Muscle of back (tissue), 11 donors: Measurements from ENCODE around the gene YWHAQ. TPM values are rescaled to one million over a fixed set of nuclear protein-coding genes. Genes with fewer than 3 reads are reported as not detected.
A peak's percentile ranks its signal among the peaks of the same experiment; 100 is the strongest.
"Not testable (repeated sequence)": the region's sequence is repeated elsewhere in the genome, so short reads cannot be mapped to it uniquely, and the experiment has no call there.

Experiments used
- DNase-seq, 3 donors: peaks; one replicate each; pipeline versions ENCODE4 v3.0.0 to v3.0.0-alpha.2; 2013
- polyA plus RNA-seq, 10 donors: library from polyadenylated mRNA; unstranded; fragments of 120-200 nt; gene quantifications; one replicate each; pipeline ENCODE4 v1.2.1, GENCODE V29; 2013; ENCODE audit not compliant: insufficient read length in 10 of 10

Gene YWHAQ
- polyA plus RNA-seq, 10 donors, result 199 to 265 (median 228) TPM

DNA sequence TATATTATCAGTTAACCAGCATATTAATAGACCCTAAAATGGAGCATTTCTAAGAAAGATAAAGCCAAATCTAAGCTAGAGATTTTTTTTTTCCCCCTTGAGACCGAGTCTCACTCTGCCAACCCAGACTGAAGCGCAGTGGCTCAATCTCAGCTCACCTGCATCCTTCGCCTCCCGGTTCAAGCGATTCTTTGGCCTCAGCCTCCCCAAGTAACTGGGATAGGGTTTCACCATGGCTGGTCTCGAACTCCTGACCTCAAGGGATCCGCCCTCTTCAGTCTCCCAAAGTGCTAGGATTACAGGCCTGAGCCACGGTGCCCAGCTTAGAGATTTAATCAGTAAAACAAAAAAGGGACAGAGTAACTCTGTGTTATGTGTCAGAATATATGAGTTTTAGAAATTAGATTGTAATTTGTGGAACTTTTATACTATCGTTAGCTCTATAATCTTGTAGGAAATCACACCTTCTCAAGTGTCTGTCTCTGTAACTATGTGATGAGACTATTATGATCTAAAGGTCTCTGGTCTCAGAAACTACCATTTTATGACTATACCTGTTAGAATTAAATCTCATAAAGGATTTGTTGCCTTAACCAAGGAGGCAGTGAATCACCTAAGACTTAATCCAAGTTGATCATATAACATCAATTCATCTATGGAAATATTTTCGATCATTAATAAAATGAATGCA is 34.0 kb downstream of the YWHAQ start:
- DNase-seq, result no peak

DNA sequence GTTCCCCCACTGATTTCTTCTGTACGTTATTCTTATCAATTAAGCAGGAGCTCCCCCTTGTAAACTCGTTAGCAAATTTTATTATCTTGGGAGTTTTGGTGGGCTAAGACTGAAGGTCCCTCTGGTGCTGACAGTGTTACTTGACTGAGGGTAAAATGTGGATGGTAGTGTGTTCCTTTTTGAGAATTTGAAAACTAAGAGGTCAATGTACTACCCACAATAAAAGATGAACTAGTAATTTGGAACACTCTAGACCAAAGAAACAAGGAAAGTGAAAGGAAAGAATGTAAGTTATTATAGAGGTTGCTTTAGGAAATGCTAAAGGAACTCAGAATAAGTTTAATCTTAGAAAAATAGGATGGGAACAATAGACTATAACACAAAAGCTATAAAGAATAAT is 35.1 kb downstream of the YWHAQ start:
- no peak for DNase-seq

DNA sequence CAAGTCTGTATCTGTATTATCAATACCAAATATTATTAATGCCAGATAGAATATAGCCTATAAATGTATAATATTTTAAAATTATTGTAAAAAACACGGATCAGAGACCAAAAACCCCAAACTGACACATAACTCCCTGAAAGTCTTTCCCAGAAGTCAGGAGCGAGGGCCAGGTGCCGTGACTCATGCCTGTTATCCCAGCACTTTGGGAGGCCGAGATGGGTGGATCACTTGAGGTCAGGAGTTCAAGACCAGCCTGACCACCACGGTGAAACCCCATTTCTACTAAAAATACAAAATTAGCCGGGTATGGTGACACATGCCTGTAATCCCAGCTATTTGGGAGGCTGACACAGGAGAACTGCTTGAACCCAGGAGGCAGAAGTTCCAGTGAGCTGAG is 35.5 kb downstream of the YWHAQ start:
- DNase-seq, result not testable (repeated sequence)

DNA sequence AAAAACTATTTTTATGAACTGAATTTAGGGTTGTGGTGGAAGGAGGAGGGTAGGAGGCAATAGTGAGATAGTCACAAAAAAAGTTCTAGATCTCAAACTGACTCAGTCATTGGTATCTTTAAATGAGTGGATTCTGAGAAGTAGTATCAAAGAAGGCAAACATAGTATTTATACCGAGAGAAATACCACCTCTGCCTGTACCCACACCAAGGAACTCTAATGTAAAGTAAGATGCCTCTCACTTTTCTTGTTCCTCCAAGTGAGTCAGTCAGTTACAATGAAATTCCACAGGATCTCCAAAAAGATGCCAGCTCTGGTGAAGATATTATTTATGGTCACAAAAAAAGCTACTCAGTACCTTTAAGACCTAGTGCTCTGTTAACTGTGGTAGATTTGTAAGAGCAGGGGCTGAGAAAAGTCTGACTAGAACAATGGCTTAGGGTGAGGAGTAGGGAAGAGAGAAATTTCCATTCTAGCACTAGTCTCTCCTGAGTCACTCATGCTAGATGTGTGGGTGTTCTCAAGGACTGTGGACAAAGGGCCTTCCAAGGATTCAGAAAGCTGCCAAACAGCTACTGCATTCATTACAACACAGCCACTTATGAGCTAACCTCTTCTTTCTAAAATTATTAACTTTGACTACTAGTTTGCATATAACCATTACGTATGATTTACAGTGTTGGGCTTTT is 36.3 kb downstream of the YWHAQ start:
- DNase-seq, result peak in 2 of 3 donors; percentile 26 to 43

DNA sequence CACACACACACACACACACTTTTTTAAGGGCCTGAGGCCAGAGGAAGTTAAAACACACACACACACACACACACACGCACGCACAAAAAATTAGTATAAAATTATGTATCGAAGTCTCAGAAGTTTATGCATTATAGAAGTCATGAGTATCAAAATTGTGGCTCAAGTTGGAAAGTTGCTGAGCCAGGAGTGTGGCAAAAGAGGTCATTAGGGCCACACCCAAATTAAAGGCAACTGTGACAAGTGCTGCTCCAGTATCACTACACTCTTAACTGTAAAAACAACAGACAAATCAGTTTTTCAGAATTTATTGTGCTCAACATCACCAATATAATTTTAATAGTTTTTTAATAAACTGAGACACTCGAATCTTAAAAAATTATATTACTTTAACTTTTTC is 36.9 kb downstream of the YWHAQ start:
- DNase-seq, result no peak

DNA sequence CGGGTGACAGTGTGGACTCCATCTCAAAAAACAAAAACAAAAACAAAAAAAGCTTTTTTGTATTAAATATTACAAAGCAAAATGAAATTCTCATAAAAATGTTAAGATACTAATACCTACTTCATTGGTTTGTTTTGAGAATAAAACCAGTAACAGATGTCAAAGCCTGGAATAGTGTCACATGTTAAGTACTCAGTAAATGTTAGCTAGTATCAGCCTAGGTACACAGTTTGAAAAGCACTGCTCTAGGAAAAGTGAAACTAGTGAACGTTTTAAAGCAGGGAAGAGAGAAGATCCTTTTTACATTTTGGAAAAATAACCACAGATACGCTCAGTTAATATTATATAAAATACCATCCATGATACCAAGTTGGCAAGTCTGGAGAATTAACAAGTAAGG is 38.1 kb downstream of the YWHAQ start:
- no peak for DNase-seq

DNA sequence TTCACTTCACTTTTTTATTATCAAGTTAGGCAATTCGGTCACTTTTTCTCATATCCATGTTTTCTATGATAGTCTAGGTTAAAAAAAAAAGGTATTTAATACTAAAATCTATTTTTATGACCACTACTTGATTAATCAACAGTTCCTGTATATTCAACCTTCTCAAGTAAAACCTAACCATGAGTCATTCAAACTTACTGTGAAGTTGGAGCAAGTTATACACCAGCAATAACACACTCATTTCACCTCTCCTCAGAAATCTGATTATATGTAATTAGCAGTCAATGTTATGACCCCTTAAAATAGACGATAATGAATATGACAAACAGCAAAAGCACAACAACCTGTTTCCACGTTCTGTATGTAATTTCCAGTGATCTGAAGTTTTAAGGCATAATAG is 40.2 kb downstream of the YWHAQ start:
- DNase-seq, result no peak

DNA sequence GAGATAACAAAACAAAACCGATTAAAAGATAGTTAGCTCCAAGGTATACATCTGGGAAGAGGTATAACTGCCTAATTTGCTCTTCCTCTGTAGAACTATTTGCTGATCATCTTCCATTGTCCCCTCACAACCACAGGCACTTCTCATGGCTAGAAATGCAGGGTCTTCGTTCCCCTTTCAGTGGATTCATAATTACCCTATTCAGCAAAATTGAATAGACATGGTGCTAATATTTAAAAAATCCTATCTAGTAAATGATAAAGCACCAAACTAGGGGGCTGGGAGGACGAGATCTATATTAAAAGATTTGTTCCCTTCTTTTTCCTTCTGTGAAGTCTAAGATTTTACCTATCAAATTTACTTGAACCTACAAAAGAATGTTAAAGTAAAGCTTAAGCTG is 44.3 kb downstream of the YWHAQ start:
- DNase-seq, result no peak

DNA sequence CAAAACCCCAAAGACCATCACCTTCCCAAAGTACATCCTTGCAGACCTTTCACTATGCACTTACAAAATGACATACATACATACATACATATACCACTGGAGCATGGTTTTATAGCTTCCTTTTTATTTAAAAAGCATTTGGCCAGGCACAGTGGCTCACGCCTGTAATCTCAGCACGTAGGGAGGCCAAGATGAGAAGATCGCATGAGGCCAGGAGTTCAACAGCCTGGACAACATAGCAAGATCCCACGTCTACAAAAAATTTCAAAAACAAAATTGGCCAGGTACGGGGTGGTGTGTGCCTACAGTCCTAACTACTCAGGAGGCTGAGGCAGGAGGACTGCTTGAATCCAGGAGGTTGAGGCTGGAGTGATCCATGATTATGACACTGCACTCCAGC is 45.3 kb downstream of the YWHAQ start:
- no peak for DNase-seq

DNA sequence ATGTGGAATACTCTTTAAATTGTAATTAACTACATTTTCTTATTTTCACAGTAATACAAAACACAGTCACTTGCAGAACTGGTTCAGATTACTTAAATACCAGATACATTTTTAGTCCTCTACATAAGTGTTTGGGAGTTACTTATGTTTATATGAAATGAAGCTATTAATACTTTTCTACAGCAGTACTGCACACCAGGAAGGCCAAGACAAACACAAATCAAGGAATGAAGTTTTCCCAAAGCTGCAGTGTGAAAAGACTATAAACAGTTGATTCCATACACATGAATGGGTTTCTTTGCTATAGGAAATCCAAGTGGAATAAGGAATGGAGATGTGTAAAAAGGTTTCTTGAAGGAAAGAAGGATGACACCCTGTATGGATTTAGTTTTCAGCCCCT is 45.9 kb downstream of the YWHAQ start:
- DNase-seq, result not testable (repeated sequence)

DNA sequence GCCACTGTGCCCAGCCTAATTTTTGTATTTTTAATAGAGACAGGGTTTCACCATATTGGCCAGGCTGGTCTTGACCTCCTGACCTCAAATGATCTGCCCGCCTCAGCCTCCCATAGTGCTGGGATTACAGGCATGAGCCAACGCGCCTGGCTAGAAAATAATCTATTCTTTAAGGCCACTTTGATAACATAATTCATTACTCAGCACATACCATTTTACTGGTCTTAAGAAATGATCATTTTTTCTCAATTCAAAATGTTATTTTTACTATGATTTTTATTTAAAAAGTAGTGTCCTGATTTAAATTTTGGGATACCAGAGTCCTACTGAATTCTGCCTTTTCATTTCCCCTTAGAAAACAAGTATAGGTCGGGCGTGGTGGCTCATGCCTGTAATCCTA is 48.2 kb downstream of the YWHAQ start:
- no peak for DNase-seq

DNA sequence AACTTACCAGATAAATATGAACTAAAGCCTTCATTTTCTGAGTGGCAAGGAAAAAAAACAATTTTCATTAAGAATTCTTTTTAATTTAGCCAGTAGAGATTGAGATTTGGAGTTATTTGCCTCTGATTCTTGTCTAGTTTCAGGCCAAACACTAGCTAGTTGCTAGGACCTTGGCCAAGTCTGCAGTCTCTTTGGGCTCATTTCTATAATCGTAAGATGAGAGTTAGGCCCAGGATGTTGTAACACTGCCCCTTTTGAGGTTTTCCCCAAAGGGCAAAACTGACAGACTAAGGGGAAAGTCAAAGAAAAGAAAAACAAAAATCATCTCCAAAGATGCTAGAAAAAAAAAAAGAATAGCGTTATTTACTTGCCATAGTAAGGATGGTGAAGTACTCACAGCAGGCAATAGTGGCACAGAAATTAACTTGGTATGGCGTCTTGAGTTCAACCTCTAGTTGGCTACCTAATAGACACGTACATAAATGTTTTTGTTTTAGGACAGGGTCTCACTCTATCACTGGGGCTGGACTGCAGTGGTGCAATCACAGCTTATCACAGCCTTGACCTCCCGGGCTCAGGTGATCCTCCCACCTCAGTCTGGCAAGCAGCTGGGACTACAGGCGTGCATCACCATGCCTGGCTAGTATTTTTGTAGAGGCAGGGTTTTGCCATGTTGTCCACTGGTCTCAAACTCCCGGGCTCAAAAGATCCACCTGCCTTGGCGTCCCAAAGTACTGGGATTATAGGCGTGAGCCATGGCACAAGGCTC is 52.1 kb downstream of the YWHAQ start:
- DNase-seq, result peak in 2 of 3 donors; percentile 27 to 32

DNA sequence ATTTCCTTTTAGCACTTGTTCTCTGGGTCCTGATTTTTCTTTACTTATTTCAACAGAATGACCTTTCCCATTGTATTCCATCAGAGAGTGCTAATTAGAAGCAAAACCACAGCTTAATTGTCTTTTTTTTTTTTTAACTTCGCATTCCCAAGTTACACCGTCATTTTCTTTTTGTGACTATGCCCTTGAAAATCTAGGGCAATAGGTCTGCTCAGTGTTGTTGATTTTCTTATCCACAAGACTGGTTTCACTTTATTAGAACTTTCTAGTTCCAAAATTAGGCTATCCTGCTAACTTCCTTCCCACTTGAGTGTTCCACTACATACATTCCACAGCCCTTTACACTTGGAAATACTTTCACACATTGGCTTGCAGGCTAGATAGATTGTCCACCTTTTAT is 56.5 kb downstream of the YWHAQ start:
- no peak for DNase-seq

DNA sequence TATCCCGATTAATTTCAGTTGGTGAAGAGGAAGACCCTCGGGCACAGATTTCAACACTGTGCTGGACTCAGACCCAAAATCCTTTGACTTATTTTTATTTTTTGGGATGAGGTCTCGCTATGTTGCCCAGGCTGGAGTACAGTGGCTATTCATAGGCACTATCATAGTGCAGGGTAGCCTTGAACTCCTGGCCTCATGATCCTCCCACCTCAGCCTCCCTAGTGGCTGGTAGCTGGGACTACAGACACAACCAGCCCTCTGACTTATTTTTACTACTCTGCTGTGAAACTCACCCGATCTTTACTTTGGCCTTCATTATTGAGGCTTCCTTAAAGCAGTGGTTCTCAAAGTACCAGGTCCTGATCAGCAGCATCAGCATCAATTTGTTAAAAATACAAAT is 57.0 kb downstream of the YWHAQ start:
- no peak for DNase-seq

DNA sequence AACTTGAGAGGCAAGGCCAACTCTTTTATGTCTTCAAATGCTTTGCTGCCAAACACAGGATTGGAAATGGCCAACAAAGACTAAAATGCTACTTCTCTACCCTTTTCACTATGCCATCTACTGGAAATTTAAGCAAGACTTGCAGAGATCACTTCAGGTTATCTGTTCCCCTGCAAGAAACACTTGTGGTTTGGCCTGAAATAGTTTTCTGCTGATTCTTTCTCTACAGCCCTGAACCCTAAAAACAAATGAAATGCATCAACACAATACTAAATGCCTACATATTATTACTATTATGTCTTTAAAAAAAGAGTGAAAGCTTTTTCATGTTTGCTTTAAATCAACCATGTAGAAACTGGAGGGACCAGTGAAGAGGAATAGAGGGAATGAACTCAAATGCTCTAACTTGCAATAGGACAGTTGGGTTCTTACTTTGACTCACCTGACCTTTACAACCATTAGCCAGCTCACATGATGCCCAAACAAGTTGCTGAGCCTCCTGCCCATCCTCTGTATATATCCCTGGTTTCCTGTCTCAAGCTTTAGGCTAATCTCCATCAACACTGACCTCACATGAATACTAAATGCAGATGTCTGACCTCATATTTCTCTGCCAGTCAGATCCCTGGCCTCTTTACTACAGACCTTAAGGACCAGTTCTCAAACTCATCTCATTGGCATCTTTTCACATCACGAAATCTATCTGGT is 57.6 kb downstream of the YWHAQ start:
- DNase-seq, result no peak

DNA sequence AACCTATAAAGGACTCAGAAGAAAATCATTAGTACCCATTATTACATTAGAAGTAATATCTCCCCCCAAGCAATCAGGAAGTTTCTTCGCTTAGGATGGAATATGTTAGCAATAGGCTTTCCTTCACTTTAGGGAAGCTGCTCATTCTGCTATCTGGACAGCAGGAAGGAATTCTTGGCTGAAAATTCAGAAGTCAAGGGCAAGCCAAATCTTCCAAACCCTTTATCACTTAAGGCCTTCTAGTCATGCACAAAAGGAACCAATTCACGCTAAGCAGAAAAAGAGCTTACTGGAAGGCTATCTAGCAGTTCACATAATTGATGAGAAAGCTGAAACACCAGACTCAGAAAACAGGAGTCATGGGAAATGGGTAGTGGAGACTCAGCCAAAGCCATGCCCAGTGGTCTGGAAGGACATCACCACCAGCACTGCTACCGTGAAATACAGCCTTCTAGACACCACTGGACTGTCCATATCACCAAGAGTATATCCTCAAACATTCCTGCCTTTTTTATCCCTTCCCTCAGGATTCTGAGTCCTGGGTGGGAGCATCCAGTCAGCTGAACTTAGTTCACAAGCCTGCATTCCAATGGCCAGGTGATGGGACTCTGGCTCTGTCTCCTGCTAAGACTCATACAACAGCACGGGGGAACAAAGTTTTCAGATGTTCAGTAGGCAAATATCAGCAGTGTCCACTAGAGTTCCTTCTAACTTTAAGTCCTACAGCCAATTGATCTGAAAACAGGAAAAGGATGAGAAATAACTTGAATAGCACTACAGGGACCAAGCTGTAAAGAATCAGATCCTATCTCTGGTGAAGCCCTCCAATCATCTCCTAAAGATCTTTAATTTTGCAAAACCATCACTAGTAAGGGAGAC is 60.4 kb downstream of the YWHAQ start:
- DNase-seq, result no peak

DNA sequence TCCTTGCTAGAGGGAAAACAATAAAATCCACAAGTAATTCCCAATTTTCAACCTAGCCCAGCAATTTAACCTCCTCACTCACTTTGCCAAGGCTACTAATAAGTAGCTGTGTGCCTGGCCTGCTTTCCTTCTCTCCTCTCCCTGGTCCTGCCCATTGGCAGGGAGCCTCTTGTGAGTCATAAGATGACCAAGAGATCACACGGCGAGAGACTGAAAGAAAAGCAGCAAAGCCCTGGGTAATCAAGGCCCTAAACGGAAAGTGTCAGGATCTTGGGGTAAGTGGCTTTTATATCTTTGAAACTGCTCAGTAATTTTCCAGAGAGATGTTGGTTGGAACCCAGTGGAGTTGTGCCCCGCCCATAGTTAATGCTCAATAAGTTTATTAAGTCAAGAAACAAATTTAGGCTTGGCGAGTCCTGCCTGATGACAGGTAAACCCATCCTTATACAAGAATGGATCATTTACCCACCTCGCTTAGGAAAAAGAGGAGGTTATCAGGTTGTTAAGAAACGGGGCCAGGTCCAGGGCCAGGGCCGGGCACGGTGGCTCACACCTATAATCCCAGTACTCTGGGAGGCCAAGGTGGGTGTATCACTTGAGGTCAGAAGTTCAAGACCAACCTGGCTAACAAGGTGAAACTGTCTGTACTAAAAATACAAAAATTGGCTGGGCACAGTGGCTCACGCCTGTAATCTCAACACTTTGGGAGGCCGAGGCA is 65.2 kb downstream of the YWHAQ start:
- peak; percentile 55 to 59 (median 56) for DNase-seq

DNA sequence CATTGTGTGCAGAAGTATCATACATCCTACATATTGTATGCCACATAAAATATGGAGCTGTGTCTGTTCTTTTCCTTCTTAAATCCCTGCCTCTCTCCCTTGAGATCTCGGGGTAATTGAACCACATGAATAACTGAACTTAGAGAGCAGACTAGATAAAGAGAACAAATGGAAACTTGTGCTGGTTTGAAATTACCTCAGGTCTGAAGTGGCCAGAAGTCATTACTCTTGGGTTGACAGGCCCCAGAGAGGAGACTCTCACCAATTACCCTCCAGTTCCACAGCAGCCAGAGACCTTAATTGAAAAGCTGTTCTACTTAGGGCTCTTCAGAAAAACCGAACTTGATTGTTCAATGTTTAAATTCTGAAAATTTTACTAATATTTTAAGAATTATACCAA is 70.2 kb downstream of the YWHAQ start:
- DNase-seq, result no peak

DNA sequence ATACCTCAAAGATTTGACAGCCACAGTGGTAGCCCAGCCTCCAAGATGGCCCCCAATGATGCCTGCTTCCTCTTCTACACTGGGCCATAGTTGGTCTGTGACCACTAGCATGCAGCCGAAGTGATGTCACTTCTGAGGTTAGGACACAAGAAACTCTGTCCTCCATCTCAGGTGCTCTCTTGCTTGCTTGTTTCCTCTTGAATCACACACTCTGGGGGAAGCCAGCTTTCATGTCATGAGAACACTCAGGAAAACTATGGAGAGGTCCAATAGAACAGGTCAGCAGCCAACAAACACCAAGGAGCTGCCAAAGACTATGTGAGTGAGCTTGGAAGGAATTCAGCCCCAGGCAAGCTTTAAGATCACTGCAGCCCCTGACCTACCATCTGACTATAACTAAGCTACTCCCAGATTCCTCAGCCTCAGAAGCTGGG is 71.8 kb downstream of the YWHAQ start:
- DNase-seq, result peak in 2 of 3 donors; percentile 25 to 33

DNA sequence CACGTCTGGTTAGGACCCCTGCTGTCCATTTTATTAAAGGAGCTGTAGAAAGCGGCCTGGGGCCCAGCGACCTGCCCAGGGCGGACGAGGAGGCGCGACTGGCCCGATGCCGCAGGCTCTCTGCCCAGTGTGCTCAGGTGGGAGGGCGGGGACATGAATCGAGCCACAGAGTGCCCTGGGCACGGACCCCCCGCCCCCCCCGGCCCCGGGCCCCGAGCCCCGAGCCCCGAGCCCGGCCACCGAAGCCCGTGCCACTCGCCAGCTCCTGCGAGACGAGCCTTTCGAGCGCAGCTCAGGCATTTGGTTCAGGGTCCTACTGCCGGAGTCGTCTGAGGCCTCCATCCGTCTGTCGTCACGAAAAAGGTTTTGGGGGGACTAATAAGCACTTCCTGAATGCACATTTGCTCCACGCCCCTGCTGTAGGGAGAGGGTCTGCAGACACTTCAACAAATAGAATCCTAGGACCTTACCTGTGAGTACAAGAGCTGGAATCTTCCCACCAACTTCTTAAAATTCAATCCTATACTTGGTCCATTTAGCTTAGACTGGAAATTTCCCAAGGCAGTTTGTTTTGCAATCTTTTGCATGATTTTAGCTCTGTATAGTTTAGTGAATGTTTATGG is 74.6 kb downstream of the YWHAQ start:
- DNase-seq, result peak in 2 of 3 donors; percentile 40 to 73
